ENCODE data around the gene GAMT. TPM values are rescaled to one million over a fixed set of nuclear protein-coding genes. Genes with fewer than 3 reads are reported as not detected.

The GAMT gene
- total and polyA plus RNA-seq, 2 experiments from 2014 or later = 121 to 170 TPM

GRCh38 chr19:1432507-1432887, 31.2 kb upstream of the GAMT start:
- Histone ChIP-seq H3K79me2 (peaks cover 26% of the 10 kb centered on the region), H3K36me3 (replicated peaks; ENCODE audit: insufficient read depth, low read depth) (no peaks in the 10 kb centered on the region), H3K9me3 (ENCODE audit: low read depth) (no peaks in the 10 kb centered on the region), H3K27me3 (no peaks in the 10 kb centered on the region), H3K9me2 (replicated peaks; ENCODE audit: insufficient read depth) (no peaks in the 10 kb centered on the region), H4K20me1 (ENCODE audit: insufficient read depth, poor library complexity, severe bottlenecking) (peaks cover 5% of the 10 kb centered on the region), H2AFZ (no peak overlapping the region), H3K4me2 (no peak overlapping the region), H3K4me3 (no peak overlapping the region), H3K4me1 (ENCODE audit: insufficient read depth) (peaks cover 5% of the 10 kb centered on the region), H3K27ac (no peak overlapping the region)
- 98% methylated on average over 12 of the region's 16 CpGs for WGBS (ENCODE audit: low lambda C conversion rate, missing lambda C conversion rate)
- no peak for TF ChIP-seq EZH2 (IDR thresholded peaks at IDR 0.05; ENCODE audit: borderline replicate concordance)
- TF ChIP-seq CTCF (IDR thresholded peaks at IDR 0.05; ENCODE audit: poor library complexity) = no peak
- TF ChIP-seq EZH2phosphoT487 (IDR thresholded peaks at IDR 0.05; ENCODE audit: low read depth, severe bottlenecking, unreplicated experiment) = no peak
- DNase-seq (ENCODE audit: low spot score) = no peak

- H3K79me2 ChIP-seq = peaks cover 32% of the 10 kb centered on the region
- no peak overlapping the region for H3K4me3 ChIP-seq
- TF ChIP-seq CTCF (IDR thresholded peaks at IDR 0.05; ENCODE audit: poor library complexity) (no peak), EZH2 (IDR thresholded peaks at IDR 0.05; ENCODE audit: borderline replicate concordance) (no peak), EZH2phosphoT487 (IDR thresholded peaks at IDR 0.05; ENCODE audit: low read depth, severe bottlenecking, unreplicated experiment) (no peak)
- H3K36me3 ChIP-seq (replicated peaks; ENCODE audit: insufficient read depth, low read depth) = no peaks in the 10 kb centered on the region
- no peaks in the 10 kb centered on the region for H3K9me3 ChIP-seq (ENCODE audit: low read depth)
- no peak overlapping the region for H3K4me2 ChIP-seq
- 94% methylated on average over 24 of the region's 24 CpGs for WGBS (ENCODE audit: low lambda C conversion rate, missing lambda C conversion rate)
- no peaks in the 10 kb centered on the region for H3K27me3 ChIP-seq
- H4K20me1 ChIP-seq (ENCODE audit: insufficient read depth, poor library complexity, severe bottlenecking) = peaks cover 5% of the 10 kb centered on the region
- H2AFZ ChIP-seq = no peak overlapping the region
- H3K4me1 ChIP-seq (ENCODE audit: insufficient read depth) = peaks cover 5% of the 10 kb centered on the region
- no peak overlapping the region for H3K27ac ChIP-seq
- no peaks in the 10 kb centered on the region for H3K9me2 ChIP-seq (replicated peaks; ENCODE audit: insufficient read depth)
- no peak for DNase-seq (ENCODE audit: low spot score)
Observed at GRCh38 chr19:1431759-1432506, 30.6 kb upstream of the GAMT start.

GRCh38 chr19:1430246-1430645, 28.9 kb upstream of the GAMT start:
- Histone ChIP-seq H3K4me2 (no peak overlapping the region), H3K79me2 (peaks cover 48% of the 10 kb centered on the region), H3K36me3 (replicated peaks; ENCODE audit: insufficient read depth, low read depth) (no peaks in the 10 kb centered on the region), H4K20me1 (ENCODE audit: insufficient read depth, poor library complexity, severe bottlenecking) (peaks cover 5% of the 10 kb centered on the region), H3K4me1 (ENCODE audit: insufficient read depth) (peaks cover 5% of the 10 kb centered on the region), H3K27me3 (no peaks in the 10 kb centered on the region), H3K27ac (no peak overlapping the region), H2AFZ (no peak overlapping the region), H3K4me3 (no peak overlapping the region), H3K9me2 (replicated peaks; ENCODE audit: insufficient read depth) (no peaks in the 10 kb centered on the region), H3K9me3 (ENCODE audit: low read depth) (no peaks in the 10 kb centered on the region)
- no peak for DNase-seq (ENCODE audit: low spot score)
- WGBS (ENCODE audit: low lambda C conversion rate, missing lambda C conversion rate) = 93% methylated on average over 14 of the region's 14 CpGs
- TF ChIP-seq EZH2phosphoT487 (IDR thresholded peaks at IDR 0.05; ENCODE audit: low read depth, severe bottlenecking, unreplicated experiment) (no peak), CTCF (IDR thresholded peaks at IDR 0.05; ENCODE audit: poor library complexity) (no peak), EZH2 (IDR thresholded peaks at IDR 0.05; ENCODE audit: borderline replicate concordance) (no peak)

Data from hepatocyte (in vitro differentiated cells).